ENCODE measurements around the gene FAM89A.
"Not testable (repeated sequence)": the region's sequence is repeated elsewhere in the genome, so short reads cannot be mapped to it uniquely, and the experiment has no call there.

Gene FAM89A

DNA sequence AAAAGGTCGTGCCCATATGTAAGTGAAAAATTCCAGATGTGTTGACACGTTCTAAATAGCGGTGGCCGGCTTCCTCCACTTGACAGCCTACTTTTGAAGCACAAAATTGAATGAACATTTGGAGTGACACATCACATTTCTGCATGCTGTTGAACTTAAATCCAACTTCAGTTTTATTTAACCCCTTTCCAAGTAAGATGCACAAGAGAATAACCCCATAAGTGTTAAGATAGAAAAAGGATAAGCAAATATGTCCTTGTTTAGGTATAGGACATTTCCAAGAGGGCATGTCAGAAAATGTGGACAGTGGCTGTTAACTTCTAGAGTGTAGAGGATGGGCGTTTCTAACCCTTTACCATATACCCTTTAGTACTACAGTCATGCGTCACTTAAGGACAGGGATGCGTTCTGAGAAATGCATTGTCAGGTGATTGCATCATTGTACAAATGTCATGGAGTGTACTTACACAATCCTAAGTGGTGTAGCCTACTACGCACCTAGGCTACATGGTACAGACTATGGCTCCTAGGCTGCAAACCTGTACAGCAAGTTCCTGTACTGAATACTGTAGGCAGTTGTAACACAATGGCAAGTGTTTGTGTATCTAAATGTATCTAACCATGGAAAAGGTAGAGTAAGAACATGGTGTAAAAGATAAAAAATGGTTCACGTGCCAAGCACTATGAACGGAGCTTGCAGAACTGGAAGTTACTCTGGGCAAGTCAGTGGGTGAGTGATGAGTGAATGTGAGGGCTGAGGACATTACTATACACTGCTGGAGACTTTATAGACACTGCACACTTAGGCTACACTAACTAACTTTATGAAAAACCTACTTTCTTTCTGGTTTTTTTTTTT, 9.3 kb upstream of the FAM89A start:
- 79% methylated on average over 8 of the region's 10 CpGs for WGBS (ENCODE audit: insufficient coverage)

GRCh38 chr1:231048419-231048818, 8.4 kb upstream of the FAM89A start:
- H3K27me3 ChIP-seq (replicated peaks in 2 of 5; ENCODE audit: control insufficient read depth in 4 of 5, insufficient read depth in 5 of 5, low read length in 4 of 5); POLR2A ChIA-PET; H3K27ac ChIP-seq (ENCODE audit: insufficient read depth in 1 of 2, low read depth in 1 of 2, low read length in 2 of 2, poor library complexity in 1 of 2, severe bottlenecking in 2 of 2); H3K4me3 ChIP-seq (ENCODE audit: control insufficient read depth in 1 of 7, extremely low read depth in 1 of 7, insufficient read depth in 4 of 7, low read depth in 2 of 7, low read length in 6 of 7); H3K4me1 ChIP-seq (ENCODE audit: control extremely low read depth in 1 of 4, control insufficient read depth in 4 of 4, insufficient read depth in 4 of 4, low read length in 3 of 4); DNase-seq; H3K36me3 ChIP-seq (ENCODE audit: control insufficient read depth in 4 of 4, insufficient read depth in 4 of 4, low read length in 3 of 4); CTCF ChIA-PET: not testable (repeated sequence)
- H3K9me3 ChIP-seq (ENCODE audit: control extremely low read depth in 1 of 5, control insufficient read depth in 4 of 5, insufficient read depth in 2 of 5, low read depth in 1 of 5, low read length in 4 of 5): peaks cover 0 to 12% (median 5%) of the 10 kb centered on the region in 5 experiments
- WGBS (ENCODE audit: insufficient coverage): 100% methylated on average over 5 of the region's 9 CpGs

More for the DNA sequence above, 9.3 kb upstream of the FAM89A start:
- no peak overlapping the region for H3K4me3 ChIP-seq (ENCODE audit: control insufficient read depth in 1 of 7, extremely low read depth in 1 of 7, insufficient read depth in 4 of 7, low read depth in 2 of 7, low read length in 6 of 7)
- ChIA-PET CTCF (no interaction called here), POLR2A (no interaction called here)
- peaks cover 5 to 18% (median 14%) of the 10 kb centered on the region in 4 experiments for H3K4me1 ChIP-seq (ENCODE audit: control extremely low read depth in 1 of 4, control insufficient read depth in 4 of 4, insufficient read depth in 4 of 4, low read length in 3 of 4)
- H3K27me3 ChIP-seq (replicated peaks in 2 of 5; ENCODE audit: control insufficient read depth in 4 of 5, insufficient read depth in 5 of 5, low read length in 4 of 5): no peaks in the 10 kb centered on the region
- no peak overlapping the region for H3K27ac ChIP-seq (ENCODE audit: insufficient read depth in 1 of 2, low read depth in 1 of 2, low read length in 2 of 2, poor library complexity in 1 of 2, severe bottlenecking in 2 of 2)
- H3K9me3 ChIP-seq (ENCODE audit: control extremely low read depth in 1 of 5, control insufficient read depth in 4 of 5, insufficient read depth in 2 of 5, low read depth in 1 of 5, low read length in 4 of 5): peaks cover 0 to 11% (median 5%) of the 10 kb centered on the region in 5 experiments
- no peak for DNase-seq
- no peaks in the 10 kb centered on the region for H3K36me3 ChIP-seq (ENCODE audit: control insufficient read depth in 4 of 4, insufficient read depth in 4 of 4, low read length in 3 of 4)

DNA sequence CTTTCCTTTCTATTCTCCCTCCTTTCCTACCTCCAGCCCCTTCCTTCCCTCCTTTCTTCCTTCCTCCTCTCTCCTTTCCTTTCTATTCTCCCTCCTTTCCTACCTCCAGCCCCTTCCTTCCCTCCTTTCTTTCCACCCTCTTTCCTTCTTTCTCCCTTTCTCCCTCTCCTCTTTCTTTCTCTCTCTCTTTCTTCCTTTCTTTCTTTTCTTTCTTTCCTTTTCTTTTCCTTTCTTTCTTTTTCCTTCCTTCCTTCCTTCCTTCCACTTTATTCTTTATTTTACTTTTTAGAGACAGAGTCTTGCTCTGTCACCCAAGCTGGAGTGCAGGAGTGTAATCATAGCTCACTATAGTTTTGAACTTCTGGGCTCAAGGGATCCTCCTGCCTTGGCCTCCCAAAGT, 7.5 kb upstream of the FAM89A start:
- H3K27me3 ChIP-seq (replicated peaks in 2 of 5; ENCODE audit: control insufficient read depth in 4 of 5, insufficient read depth in 5 of 5, low read length in 4 of 5); CTCF ChIA-PET; H3K36me3 ChIP-seq (ENCODE audit: control insufficient read depth in 4 of 4, insufficient read depth in 4 of 4, low read length in 3 of 4); POLR2A ChIA-PET; H3K4me3 ChIP-seq (ENCODE audit: control insufficient read depth in 1 of 7, extremely low read depth in 1 of 7, insufficient read depth in 4 of 7, low read depth in 2 of 7, low read length in 6 of 7); DNase-seq; H3K27ac ChIP-seq (ENCODE audit: insufficient read depth in 1 of 2, low read depth in 1 of 2, low read length in 2 of 2, poor library complexity in 1 of 2, severe bottlenecking in 2 of 2); H3K4me1 ChIP-seq (ENCODE audit: control extremely low read depth in 1 of 4, control insufficient read depth in 4 of 4, insufficient read depth in 4 of 4, low read length in 3 of 4): not testable (repeated sequence)
- H3K9me3 ChIP-seq (ENCODE audit: control extremely low read depth in 1 of 5, control insufficient read depth in 4 of 5, insufficient read depth in 2 of 5, low read depth in 1 of 5, low read length in 4 of 5): peaks cover 0 to 13% (median 5%) of the 10 kb centered on the region in 5 experiments

DNA sequence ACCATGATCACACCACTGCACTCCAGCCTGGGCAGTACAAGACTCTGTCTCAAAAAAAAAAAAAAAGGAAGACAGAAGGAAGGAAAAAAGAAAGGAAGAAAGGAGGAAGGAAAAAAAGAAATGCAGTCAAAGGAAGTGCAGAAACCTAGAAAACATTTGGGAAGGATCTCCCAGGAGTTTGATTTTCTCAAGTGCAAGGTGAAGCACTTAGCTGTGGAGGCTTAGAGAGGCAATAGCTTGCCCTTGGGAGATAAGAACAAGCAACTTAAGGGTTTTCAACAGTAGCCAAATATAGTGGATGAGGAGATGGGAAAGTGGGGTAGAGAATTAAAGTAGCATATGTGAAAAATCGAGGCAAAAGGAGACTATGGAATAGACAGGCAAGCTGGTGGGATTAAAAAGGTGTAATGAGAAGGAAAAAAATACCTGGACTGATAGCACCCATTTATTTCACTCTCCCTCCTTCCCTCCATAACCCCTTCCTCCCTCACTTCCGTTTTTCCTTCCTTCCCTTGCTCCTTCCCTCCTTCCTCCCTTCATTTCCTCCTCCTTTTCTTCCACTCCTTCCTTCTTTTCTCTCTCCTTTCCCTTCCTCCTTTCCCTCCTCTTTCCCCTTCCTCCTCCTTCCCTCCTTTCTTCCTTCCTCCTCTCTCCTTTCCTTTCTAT, 6.8 kb upstream of the FAM89A start:
- Histone ChIP-seq H3K9me3 (ENCODE audit: control extremely low read depth in 1 of 5, control insufficient read depth in 4 of 5, insufficient read depth in 2 of 5, low read depth in 1 of 5, low read length in 4 of 5) (peaks cover 0 to 13% (median 5%) of the 10 kb centered on the region in 5 experiments), H3K36me3 (ENCODE audit: control insufficient read depth in 4 of 4, insufficient read depth in 4 of 4, low read length in 3 of 4) (no peaks in the 10 kb centered on the region), H3K4me1 (ENCODE audit: control extremely low read depth in 1 of 4, control insufficient read depth in 4 of 4, insufficient read depth in 4 of 4, low read length in 3 of 4) (no peaks in the 10 kb centered on the region), H3K4me3 (ENCODE audit: control insufficient read depth in 1 of 7, extremely low read depth in 1 of 7, insufficient read depth in 4 of 7, low read depth in 2 of 7, low read length in 6 of 7) (no peak overlapping the region), H3K27ac (ENCODE audit: insufficient read depth in 1 of 2, low read depth in 1 of 2, low read length in 2 of 2, poor library complexity in 1 of 2, severe bottlenecking in 2 of 2) (no peak overlapping the region), H3K27me3 (replicated peaks in 2 of 5; ENCODE audit: control insufficient read depth in 4 of 5, insufficient read depth in 5 of 5, low read length in 4 of 5) (no peaks in the 10 kb centered on the region)
- DNase-seq: no peak
- ChIA-PET CTCF (interaction anchor here (1.0 kb wide), 1 partner anchor 19 kb away, joined by 3 read pairs; no protein-coding TSS in a partner anchor), POLR2A (interaction anchor here (1.1 kb wide), 1 partner anchor 10 kb away, joined by 3 read pairs; no protein-coding TSS in a partner anchor)
- WGBS (ENCODE audit: insufficient coverage): 67% methylated on average over 1 of the region's 2 CpGs

GRCh38 chr1:231045921-231046729, 6.1 kb upstream of the FAM89A start:
- DNase-seq; H3K36me3 ChIP-seq (ENCODE audit: control insufficient read depth in 4 of 4, insufficient read depth in 4 of 4, low read length in 3 of 4); H3K4me3 ChIP-seq (ENCODE audit: control insufficient read depth in 1 of 7, extremely low read depth in 1 of 7, insufficient read depth in 4 of 7, low read depth in 2 of 7, low read length in 6 of 7); H3K27me3 ChIP-seq (replicated peaks in 2 of 5; ENCODE audit: control insufficient read depth in 4 of 5, insufficient read depth in 5 of 5, low read length in 4 of 5); H3K4me1 ChIP-seq (ENCODE audit: control extremely low read depth in 1 of 4, control insufficient read depth in 4 of 4, insufficient read depth in 4 of 4, low read length in 3 of 4); H3K27ac ChIP-seq (ENCODE audit: insufficient read depth in 1 of 2, low read depth in 1 of 2, low read length in 2 of 2, poor library complexity in 1 of 2, severe bottlenecking in 2 of 2): not testable (repeated sequence)
- ChIA-PET POLR2A (interaction anchor here (1.1 kb wide), 1 partner anchor 10 kb away, joined by 3 read pairs; no protein-coding TSS in a partner anchor), CTCF (interaction anchor here (1.0 kb wide), 1 partner anchor 18 kb away, joined by 3 read pairs; no protein-coding TSS in a partner anchor)
- WGBS (ENCODE audit: insufficient coverage): 91% methylated on average over 9 of the region's 10 CpGs
- peaks cover 0 to 13% (median 5%) of the 10 kb centered on the region in 5 experiments for H3K9me3 ChIP-seq (ENCODE audit: control extremely low read depth in 1 of 5, control insufficient read depth in 4 of 5, insufficient read depth in 2 of 5, low read depth in 1 of 5, low read length in 4 of 5)

DNA sequence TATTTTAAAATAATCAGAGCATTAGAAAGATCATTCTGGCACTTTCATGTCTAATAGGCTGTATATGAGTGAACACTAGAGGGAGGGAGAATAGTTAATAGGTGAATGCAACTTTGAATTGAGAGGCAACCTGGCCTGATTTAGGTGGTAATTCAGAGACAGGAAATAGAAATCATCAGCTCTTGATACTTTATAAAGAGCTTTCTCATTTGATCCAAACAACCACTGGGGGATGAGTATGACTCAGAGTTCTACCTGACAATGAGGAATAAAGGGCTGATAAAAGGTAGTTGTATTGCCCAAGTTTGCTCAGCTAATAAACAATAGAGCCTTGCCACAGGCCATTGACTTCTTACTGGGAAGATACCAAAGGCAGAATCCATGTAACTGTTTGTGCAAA, 5.2 kb upstream of the FAM89A start:
- Histone ChIP-seq H3K9me3 (ENCODE audit: control extremely low read depth in 1 of 5, control insufficient read depth in 4 of 5, insufficient read depth in 2 of 5, low read depth in 1 of 5, low read length in 4 of 5) (peaks cover 0 to 13% (median 5%) of the 10 kb centered on the region in 5 experiments), H3K36me3 (ENCODE audit: control insufficient read depth in 4 of 4, insufficient read depth in 4 of 4, low read length in 3 of 4) (no peaks in the 10 kb centered on the region), H3K4me1 (ENCODE audit: control extremely low read depth in 1 of 4, control insufficient read depth in 4 of 4, insufficient read depth in 4 of 4, low read length in 3 of 4) (peaks cover 0 to 13% (median 10%) of the 10 kb centered on the region in 4 experiments), H3K4me3 (ENCODE audit: control insufficient read depth in 1 of 7, extremely low read depth in 1 of 7, insufficient read depth in 4 of 7, low read depth in 2 of 7, low read length in 6 of 7) (no peak overlapping the region), H3K27me3 (replicated peaks in 2 of 5; ENCODE audit: control insufficient read depth in 4 of 5, insufficient read depth in 5 of 5, low read length in 4 of 5) (peaks cover 0 to 3% (median 0%) of the 10 kb centered on the region in 5 experiments), H3K27ac (ENCODE audit: insufficient read depth in 1 of 2, low read depth in 1 of 2, low read length in 2 of 2, poor library complexity in 1 of 2, severe bottlenecking in 2 of 2) (no peak overlapping the region)
- POLR2A ChIA-PET: no interaction called here
- DNase-seq: no peak
- CTCF ChIA-PET: interaction anchor here (1.1 to 1.6 kb wide), 2 partner anchors 11 to 12 kb away, joined by 3 read pairs; no protein-coding TSS in a partner anchor

Data from common myeloid progenitor, CD34-positive (primary cell).